ENCODE data around the gene ACADVL.

DNA sequence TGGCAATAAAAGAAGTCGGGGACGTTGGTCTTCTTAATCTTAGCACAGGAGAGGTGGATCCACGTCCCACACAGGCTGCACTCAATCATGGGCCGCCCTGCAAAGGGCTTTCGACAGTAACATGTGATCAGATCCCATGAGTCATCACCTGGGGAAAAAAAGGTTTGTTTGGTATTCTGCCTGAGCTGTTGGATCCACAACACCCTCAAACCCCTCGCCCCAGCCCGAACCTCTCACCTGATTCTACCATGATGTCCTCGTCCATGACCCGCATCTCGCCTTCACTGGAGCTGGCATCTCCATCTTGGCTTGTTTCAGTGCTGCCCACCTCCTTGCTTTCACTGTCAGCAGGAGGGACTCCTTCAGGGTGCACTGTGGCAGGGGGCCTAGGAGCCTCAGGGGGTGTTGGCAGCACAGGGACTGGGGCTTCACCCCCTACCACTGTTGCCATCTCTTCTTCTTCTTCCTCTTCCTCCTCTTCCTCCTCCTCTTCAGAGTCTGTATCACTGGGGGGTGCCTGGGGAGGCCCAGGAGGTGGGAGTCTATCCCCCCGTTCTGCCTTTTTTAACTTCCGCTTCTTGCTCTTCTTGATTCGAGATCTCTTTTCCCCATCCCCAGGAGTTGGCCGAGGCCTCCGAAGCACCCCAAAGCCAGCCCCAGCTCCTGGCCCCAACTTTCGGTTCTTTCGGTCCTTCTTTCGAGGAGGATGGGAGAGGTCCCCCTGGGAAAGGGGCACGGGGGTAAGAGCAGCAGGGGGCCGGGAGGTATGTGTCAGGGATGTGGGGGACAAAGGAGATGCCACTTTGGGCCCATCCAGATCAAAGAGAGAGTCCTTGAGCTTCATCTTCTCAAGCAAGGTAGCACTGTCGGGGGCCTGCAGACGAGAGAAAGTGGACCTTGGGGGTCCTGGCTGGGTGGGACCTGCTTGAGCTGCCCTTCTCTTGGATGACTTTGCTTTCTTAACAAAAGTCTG lies 16.2 kb downstream of the ACADVL start:
- TF ChIP-seq, protein P1, sequence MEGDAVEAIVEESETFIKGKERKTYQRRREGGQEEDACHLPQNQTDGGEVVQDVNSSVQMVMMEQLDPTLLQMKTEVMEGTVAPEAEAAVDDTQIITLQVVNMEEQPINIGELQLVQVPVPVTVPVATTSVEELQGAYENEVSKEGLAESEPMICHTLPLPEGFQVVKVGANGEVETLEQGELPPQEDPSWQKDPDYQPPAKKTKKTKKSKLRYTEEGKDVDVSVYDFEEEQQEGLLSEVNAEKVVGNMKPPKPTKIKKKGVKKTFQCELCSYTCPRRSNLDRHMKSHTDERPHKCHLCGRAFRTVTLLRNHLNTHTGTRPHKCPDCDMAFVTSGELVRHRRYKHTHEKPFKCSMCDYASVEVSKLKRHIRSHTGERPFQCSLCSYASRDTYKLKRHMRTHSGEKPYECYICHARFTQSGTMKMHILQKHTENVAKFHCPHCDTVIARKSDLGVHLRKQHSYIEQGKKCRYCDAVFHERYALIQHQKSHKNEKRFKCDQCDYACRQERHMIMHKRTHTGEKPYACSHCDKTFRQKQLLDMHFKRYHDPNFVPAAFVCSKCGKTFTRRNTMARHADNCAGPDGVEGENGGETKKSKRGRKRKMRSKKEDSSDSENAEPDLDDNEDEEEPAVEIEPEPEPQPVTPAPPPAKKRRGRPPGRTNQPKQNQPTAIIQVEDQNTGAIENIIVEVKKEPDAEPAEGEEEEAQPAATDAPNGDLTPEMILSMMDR (IDR thresholded peaks at IDR 0.05): no peak
- TF ChIP-seq POLR2A (IDR thresholded peaks at IDR 0.05): no peak

Measured in ovary (tissue), 3 donors.